ENCODE results near the gene FHOD3.

DNA sequence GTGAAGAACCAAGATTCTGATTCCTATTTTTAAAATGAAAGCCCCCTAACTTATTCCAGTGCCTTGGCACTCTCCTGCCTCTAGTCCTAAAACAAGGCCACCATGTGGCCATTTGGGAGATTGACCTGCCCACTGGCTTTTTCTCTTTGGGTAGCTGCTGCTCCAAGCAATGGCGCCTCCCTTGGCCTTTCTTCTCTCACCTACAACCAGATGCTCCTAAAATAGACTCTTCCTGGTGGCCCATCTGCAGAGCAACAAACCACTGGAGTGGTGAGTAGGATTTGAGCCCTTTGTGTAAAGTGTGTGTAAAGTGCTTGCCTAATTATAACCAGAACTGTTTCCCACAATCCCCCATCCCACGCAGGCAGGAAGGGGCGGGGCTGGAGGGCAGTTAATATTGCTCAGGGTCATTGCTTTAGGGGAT, 114.2 kb downstream of the FHOD3 start:
- no peak for TF ChIP-seq POLR2A (IDR thresholded peaks at IDR 0.05; ENCODE audit: low read length)
- no peak for TF ChIP-seq GATA1 (IDR thresholded peaks at IDR 0.05; ENCODE audit: low read depth, low read length)
